ENCODE measurements around the gene TAF12.

- TF ChIP-seq CTCF (IDR thresholded peaks at IDR 0.05) (no peak), POLR2A (IDR thresholded peaks at IDR 0.05) (no peak), POLR2AphosphoS5 (IDR thresholded peaks at IDR 0.05; ENCODE audit: insufficient read depth in 1 of 2, low read depth in 1 of 2) (no peak)
Observed at GRCh38 chr1:28644494-28644893, 1.6 kb upstream of the TAF12 start.
